Skin of body (tissue), 2 donors: Measurements from ENCODE around the gene MSL2. TPM values are rescaled to one million over a fixed set of nuclear protein-coding genes. Genes with fewer than 3 reads are reported as not detected.
"Not testable (repeated sequence)": the region's sequence is repeated elsewhere in the genome, so short reads cannot be mapped to it uniquely, and the experiment has no call there.

Experiments used
- DNase-seq: peaks from one replicate; lab custom pipeline; 2025; lab: John Stamatoyannopoulos, UW
- total RNA-seq: library from RNA; depleted of rRNA; stranded (reverse); fragments of >200 nt; gene quantifications from one replicate; pipeline ENCODE4 v1.2.3, GENCODE V29; 2014

MSL2 gene
- total RNA-seq, 1 donor from 2014 or later = 23.8 TPM

DNA sequence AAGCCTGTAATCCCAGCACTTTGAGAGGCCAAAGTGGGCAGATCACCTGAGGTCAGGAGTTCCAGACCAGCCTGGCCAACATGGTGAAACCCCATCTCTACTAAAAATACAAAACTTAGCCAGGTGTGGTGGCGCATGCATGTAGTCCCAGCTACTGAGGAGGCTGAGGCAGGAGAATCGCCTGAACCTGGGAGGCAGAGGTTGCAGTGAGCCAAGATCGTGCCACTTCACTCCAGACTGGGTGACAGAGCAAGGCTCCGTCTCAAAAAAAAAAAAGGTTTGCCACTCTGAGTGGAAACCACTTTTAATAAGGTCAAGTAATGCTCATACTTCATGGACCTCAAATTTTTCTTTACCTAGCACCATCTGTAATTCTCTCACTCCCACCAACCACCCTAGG, 51.7 kb downstream of the MSL2 start:
- DNase-seq = not testable (repeated sequence)

DNA sequence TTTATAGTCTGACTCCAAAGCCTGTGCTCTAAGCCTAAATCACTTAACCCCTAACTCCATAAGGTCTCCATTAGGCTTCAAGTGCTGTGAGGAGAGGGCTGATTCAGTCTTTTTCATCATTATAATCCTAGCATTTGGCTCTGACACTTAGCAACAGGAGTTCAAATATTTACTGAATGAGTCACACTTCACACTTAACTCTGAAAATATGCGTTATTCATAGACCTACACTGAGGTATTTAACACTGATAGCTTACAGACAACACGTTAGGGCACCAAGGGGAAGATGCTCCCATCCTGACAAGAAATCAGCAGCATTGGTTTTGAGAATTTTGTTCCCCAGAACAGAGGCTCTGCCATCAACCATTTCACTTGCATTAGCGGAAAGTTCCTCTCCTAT, 53.5 kb downstream of the MSL2 start:
- DNase-seq = no peak

DNA sequence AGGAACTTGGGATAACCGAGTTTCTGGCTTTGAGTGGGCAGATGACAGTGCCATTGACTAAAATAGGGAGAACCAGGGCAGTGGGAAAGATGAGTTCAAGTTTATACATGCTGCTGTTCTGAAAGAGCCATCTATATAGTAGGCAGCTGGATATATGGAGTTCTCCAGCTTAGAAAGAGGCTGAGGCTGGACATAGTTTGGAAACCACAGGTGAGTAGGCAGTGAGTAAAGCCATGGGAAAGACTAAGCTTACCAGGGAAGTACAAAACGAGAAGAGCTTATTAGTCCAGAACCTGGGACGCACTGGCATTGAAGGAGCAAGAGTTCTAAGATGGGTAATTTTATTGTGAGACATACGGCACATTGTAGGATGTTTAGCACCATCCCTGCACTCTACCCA, 54.2 kb downstream of the MSL2 start:
- no peak for DNase-seq

DNA sequence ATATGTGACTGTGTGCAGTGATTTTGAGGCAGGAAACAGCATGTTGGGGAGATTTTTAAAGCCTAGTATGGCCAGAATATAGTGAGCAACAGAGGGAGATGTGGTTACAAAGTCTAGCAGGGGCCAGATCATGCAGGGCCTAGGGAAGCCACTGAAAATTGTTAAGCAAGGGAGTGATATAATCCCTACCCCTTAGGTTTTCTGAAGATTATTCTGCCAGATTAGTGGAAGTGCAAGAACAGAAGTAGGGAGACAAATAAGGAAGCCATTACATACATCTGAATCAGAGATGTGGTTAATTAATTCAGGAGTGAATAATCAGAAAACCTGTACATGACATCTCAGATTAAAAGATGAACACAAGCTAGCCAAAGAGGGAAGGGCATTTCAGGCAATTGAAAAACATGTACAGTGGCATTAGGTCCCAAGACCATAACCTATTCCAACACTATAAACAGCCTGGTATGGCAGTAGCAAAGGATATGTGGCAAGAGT, 54.8 kb downstream of the MSL2 start:
- DNase-seq = no peak

DNA sequence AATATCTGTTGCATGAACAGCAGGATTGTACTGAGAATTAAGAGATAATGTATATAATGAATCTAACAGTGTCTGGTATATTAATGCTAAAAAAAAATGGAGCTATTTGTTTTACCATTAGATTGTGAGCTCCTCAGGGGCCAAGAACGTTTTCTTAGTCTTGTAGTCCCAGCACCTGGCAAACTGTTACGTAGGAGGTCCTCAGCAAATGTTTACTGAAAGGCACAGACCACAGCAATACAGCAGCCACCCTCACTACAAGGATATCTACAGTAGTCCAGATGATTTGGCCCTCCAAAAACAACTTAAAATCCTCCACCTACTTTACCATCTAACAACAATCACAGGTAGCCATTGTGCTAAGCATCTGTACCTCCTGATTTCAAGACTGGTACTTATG, 59.7 kb downstream of the MSL2 start:
- DNase-seq = no peak

DNA sequence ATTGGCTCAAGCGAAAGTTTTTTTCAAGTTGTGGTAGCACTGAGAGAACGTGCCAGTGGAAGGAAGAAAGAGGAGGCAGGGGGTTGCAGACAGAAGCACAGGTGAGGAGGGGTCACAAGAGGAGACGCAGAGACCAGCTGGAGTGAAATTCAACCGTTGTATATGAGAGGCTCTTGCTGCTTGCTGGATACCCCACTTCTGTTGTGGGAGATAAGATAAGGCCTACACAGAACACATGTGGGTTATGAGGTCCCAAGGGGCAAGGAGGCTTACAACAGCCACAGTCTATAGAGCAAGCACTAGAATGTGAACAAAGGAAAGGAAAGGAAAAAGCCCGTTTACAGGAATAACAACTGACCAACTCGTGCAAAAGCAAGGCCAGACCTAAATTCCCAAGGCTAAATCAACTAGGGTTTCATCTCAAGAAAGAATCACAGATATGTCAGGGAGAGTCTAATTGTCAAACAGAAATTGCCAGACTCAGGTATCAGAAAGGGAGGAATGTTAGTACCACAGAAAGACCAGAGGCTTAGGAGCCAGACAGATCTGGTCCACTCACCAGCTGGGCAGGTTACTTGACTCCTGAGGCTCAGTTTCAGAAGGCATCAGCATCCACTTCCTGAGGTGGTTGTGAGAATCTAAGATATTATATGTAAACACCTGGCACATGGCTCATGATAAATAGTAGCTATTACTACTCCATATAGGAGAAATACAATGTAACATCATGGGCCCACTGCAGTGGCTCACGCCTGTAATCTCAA, 60.9 kb downstream of the MSL2 start:
- DNase-seq = no peak

DNA sequence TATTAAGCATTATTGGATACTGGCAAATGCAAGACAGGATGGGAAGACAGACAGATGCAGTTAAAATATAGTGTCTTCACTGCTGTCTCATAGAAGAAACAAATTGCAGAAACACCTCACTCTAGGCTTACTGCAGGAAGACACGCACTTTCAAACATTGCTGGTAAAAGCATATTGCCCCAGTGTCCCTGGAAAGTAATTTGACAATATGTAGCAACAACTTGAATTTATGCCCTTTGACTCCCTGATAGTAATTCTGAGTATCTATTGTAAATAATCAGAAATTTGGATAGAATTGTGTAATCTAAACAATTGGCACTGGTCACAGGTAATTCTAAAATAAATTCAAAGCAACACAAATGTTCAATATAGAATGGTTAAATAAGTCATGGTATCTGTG, 62.0 kb downstream of the MSL2 start:
- DNase-seq = no peak

DNA sequence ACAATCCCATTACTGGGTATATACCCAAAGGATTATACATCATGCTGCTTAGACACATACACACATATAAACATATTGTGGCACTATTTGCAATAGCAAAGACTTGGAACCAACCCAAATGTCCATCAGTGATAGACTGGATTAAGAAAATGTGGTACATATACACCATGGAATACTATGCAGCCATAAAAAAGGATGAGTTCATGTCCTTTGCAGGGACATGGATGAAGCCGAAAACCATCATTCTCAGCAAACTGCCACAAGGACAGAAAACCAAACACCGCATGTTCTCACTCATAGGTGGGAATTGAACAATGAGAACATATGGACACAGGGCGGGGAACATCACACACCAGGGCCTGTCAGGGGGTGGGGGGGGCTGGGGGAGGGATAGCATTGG, 64.5 kb downstream of the MSL2 start:
- not testable (repeated sequence) for DNase-seq

DNA sequence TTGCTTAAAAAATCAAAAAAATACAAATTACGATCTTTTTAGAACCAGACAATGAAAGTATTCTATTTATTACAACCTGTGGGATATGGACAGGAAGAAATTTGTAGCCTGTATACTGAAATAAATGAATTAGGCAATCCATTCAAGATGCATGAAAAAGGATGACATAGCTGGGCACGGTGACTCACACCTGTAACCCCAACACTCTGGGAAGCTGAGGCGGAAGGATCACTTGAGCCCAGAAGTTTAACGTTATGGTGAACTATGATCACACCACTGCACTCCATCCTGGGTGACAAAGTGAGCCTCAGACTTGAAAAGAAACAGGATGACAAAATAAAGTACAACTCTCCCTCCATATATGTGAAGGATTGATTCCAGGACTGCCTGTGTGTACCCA, 74.1 kb downstream of the MSL2 start:
- no peak for DNase-seq

DNA sequence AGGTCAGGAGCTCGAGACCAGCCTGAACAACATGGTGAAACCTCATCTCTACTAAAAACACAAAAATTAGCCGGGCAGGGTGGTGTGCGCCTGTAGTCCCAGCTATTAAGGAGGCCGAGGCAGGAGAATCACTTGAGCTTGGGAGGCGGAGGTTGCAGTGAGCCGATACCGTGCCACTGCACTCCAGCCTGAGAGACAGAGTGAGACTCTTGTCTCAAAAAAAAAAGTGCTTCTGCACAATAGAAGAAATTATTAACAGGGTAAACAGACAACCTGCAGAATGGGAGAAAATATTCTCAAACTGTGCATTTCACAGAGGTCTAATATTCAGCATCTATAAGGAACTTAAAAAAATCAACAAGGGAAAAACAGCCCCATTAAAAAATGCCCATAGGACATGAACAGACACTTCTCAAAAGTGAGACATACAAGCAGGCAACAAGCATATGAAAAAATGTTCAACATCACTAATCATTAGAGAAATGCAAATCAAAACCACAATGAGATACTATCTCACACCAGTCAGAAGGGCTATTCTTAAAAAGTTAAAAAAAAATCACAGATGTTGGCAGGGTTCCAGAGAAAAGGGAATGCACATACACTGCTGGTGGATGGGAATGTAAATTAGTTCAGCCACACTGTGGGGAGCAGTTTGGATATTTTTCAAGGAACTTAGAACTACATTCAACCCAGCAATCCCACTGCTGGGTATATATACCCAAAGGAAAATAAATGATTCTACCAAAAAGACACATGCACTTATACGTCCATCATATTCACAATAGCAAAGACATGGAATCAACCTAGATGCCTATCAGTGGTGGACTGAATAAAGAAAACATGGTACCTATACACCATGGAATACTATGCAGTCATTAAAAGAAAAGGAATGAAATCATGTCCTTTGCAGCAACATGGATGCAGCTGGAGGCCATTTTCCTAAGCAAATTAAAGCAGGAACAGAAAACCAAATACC, 75.5 kb downstream of the MSL2 start:
- DNase-seq = no peak

DNA sequence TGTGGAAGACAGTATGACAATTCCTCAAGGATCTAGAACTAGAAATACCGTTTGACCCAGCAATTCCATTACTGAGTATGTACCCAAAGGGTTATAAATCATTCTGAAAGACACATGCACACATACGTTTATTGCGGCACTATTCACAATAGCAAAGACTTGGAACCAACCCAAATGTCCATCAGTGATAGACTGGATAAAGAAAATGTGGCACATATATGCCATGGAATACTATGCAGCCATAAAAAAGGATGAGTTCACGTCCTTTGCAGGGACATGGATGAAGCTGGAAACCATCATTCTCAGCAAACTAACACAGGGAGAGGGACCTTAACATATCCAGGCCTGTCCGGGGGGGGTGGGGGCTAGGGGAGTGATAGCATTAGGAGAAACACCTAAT, 76.4 kb downstream of the MSL2 start:
- not testable (repeated sequence) for DNase-seq

DNA sequence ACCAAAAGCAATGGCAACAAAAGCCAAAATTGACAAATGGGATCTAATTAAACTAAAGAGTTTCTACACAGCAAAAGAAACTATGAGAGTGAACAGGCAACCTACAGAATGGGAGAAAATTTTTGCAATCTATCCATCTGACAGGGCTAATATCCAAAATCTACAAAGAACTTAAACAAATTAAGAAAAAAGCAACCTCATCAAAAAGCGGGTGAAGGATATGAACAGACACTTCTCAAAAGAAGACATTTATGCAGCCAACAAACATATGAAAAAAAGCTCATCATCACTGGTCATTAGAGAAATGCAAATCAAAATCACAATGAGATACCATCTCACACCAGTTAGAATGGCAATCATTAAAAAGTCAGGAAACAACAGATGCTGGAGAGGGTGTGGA, 76.8 kb downstream of the MSL2 start:
- not testable (repeated sequence) for DNase-seq

DNA sequence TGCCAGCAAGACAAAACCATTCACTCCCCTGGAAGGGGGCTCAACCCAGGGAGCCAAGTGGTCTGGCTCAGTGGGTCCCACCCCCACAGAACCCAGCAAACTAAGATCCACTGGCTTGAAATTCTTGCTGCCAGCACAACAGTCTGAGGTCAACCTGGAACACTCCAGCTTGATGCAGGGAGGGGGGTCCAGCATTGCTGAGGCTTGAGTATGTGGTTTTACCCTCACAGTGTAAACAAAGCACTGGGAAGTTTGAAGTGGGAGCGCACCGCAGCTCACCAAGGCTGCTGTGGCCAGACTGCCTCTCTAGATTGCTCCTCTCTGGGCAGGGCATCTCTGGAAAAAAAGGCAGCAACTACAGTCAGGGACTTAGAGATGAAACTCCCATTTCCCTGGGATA, 81.7 kb downstream of the MSL2 start:
- DNase-seq = no peak

DNA sequence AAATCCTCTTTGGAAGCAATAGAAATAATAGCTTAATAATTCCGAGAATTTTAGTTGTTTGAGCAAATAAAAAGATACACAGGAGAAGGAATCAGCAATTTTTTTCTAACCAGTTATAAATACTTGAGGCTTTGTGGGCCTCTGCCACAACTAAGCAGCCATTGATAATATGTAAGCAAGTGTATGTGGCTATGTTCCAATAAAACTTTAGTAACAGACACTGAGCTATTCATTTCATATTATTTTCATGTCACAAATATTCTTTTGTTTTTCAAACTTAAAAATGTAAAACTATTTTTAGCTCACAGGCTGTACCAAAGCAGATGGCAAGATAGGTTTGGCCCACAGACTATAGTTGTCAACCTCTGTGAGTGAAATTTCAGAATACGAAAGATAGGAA, 85.7 kb downstream of the MSL2 start:
- DNase-seq = no peak

DNA sequence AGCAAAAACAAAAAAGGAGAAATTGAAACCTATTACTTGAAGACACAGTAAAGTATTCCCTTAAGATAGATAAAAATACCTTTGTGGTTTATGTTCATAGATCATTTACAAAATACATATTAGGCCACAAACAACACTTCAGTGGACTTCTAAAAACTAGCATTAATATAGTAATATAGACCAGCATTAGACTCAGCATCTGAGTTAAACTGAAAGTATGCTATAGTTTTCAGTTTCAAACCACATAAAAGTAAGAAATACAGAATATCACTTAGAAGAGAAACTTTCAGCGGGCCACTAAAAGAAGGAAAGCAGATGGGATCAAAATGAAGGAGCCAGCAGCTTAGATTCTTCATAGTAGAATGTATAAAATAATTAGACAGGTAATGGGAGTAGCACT, 86.6 kb downstream of the MSL2 start:
- no peak for DNase-seq

DNA sequence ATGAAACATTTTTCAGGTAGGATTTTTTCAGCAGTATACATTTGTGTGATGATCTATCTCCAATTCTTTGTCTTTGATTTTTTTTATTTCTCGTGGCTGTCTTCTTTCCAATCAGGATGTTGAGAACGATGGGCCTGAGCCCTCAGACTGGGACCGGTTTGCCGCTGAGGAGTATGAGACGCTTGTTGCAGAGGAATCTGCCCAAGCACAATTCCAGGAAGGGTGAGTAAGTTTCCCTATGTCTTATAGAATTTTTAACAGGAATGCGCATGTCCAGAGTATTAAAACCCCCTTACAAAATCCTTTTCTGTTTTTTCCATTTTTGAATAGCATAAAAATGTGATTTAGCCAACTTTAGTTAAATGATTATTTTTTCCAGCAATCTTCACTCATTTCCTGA, 90.0 kb downstream of the MSL2 start:
- DNase-seq = no peak

DNA sequence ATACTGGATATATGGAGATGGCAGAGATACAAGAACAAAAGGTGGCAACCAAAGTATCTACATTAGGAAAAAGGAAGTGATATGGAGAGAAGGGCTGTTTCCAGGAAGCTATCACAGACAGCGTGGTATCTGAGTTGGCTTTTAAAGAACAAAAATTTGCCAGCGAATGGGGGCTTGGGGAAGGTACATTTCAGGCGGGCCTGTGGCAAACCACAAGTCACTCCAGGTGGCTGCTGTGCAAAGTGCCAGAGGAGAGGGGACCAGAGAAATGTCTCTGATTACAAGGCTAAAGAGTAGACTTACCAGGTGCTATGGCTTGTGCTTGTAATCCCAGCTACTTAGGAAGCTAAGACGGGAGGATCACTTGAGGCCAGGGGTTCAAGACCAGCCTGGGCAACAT, 91.1 kb downstream of the MSL2 start:
- DNase-seq = no peak

Other genes with a start within 250 kb of the MSL2 start
- gene PPP2R3A, start 230.6 kb downstream of the MSL2 start, total RNA-seq = 24.8 TPM
- 23.9 TPM for gene PCCB, start 54.0 kb upstream of the MSL2 start, total RNA-seq